ENCODE measurements around the gene BPGM. TPM values are rescaled to one million over a fixed set of nuclear protein-coding genes. Genes with fewer than 3 reads are reported as not detected.

Gene BPGM
- total RNA-seq, 1 donor from 2014 or later: 37.4 TPM

DNA sequence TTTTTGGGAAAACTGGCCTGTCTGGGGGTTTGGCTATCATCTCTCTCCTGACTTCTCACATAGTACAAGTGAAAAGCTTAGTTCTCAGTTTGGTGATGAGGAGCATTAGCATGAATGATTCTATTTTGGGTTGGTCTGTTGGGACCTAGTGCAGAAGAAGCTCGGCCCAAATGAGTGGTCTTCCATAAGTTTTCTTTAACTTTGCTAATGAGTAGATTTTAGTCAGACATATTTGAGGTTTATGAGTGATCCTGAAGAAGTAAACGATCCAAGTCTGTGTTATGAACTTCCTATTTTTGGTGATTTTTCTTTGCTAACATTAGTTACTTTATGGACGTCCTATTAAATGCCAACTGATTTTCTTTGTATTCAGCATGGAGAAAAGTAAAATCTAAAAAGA is 81.1 kb downstream of the BPGM start:
- Histone ChIP-seq H3K4me3 (ENCODE audit: insufficient read depth, low read depth, low read length) (no peak overlapping the region), H3K36me3 (ENCODE audit: insufficient read depth, low read length) (no peaks in the 10 kb centered on the region), H3K4me1 (ENCODE audit: insufficient read depth, low read length) (peaks cover 15% of the 10 kb centered on the region), H3K9ac (ENCODE audit: low read length) (no peak overlapping the region), H2AFZ (ENCODE audit: low read depth, low read length) (no peak overlapping the region), H3K27ac (ENCODE audit: low read depth, low read length) (peak overlapping the region; percentile 10), H3K9me3 (ENCODE audit: insufficient read depth, low read depth, low read length) (no peaks in the 10 kb centered on the region), H3K27me3 (ENCODE audit: insufficient read depth, low read length) (no peaks in the 10 kb centered on the region), H3K4me2 (ENCODE audit: low read length) (no peak overlapping the region), H3K79me2 (ENCODE audit: insufficient read depth, low read length) (no peaks in the 10 kb centered on the region), H4K20me1 (ENCODE audit: insufficient read depth, low read length) (no peaks in the 10 kb centered on the region)
- TF ChIP-seq, protein P1, sequence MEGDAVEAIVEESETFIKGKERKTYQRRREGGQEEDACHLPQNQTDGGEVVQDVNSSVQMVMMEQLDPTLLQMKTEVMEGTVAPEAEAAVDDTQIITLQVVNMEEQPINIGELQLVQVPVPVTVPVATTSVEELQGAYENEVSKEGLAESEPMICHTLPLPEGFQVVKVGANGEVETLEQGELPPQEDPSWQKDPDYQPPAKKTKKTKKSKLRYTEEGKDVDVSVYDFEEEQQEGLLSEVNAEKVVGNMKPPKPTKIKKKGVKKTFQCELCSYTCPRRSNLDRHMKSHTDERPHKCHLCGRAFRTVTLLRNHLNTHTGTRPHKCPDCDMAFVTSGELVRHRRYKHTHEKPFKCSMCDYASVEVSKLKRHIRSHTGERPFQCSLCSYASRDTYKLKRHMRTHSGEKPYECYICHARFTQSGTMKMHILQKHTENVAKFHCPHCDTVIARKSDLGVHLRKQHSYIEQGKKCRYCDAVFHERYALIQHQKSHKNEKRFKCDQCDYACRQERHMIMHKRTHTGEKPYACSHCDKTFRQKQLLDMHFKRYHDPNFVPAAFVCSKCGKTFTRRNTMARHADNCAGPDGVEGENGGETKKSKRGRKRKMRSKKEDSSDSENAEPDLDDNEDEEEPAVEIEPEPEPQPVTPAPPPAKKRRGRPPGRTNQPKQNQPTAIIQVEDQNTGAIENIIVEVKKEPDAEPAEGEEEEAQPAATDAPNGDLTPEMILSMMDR (IDR thresholded peaks at IDR 0.05; ENCODE audit: insufficient read depth, low read depth, low read length): no peak
- Mint-ChIP-seq H3K4me3 (ENCODE audit: unreplicated experiment) (no peak overlapping the region), H3K36me3 (ENCODE audit: low read depth, unreplicated experiment) (peaks cover 5% of the 10 kb centered on the region), H3K9me3 (ENCODE audit: unreplicated experiment) (peaks cover 2% of the 10 kb centered on the region), H3K27me3 (ENCODE audit: low read depth, unreplicated experiment) (no peaks in the 10 kb centered on the region), H3K27ac (ENCODE audit: unreplicated experiment) (no peak overlapping the region), H3K4me1 (ENCODE audit: low read depth, unreplicated experiment) (peaks cover 35% of the 10 kb centered on the region)
- FAIRE-seq: no peak
- DNase-seq (ENCODE audit: low read depth): no peak

Other genes starting within 250 kb of the BPGM start
- 88.9 and 114 TPM in 2 replicates for gene AKR1B1, start 187.8 kb upstream of the BPGM start, total RNA-seq
- 0.17 and 0.54 TPM in 2 replicates for gene AKR1B10, start 119.3 kb upstream of the BPGM start, total RNA-seq
- not detected in 2 replicates for gene AKR1B15, start 97.7 kb upstream of the BPGM start, total RNA-seq
- 1,834 and 1,872 TPM in 2 replicates for gene CALD1, start 132.8 kb downstream of the BPGM start, total RNA-seq